HG03060 (cell line): ENCODE data around the gene ANKRD18A.
"Not testable (repeated sequence)": the region's sequence is repeated elsewhere in the genome, so short reads cannot be mapped to it uniquely, and the experiment has no call there.

Experiments used
- ATAC-seq: cut with Tn5 transposase; IDR thresholded peaks from one replicate; pipeline ENCODE4 v1.9.1; 2021; ENCODE audit warnings: low read depth, moderate number of reproducible peaks; ENCODE audit not compliant: unreplicated experiment

Gene ANKRD18A

DNA sequence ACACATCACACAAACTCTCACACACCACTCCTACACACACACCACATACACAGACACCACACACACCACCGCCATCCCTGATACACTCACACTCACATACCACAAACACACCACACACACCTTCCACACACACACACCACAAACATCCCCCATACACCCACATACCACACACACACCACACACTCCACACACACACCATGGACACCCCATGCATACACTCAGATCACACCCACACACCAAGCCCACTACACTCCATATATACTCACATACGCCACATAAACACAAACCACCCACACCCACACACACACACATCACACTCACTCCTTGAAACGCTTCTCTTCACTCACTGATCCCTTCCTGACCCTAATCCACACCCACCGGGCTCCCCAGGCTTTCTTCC lies 9.1 kb upstream of the ANKRD18A start:
- no peak for ATAC-seq

- no peak for ATAC-seq
These were observed 5.6 kb upstream of the ANKRD18A start for GRCh38 chr9:38626006-38626405.

DNA sequence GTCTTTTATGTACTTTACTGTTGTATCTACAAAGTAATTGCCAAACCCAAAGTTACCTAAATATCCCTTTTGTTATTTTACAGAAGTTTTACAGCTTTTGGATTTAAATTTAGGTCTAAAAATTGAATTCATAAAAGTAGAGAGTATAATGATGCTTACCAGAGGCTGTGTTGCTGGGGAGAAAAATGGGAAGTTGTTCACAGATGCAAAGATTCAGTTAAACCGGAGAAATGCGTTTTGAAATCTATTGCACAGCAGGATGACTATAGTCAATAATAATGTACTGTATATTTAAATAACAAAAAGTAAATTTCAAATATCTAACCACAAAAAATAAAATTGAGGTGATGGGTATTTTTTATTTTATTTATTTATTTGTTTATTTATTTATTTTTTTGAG lies 2.6 kb upstream of the ANKRD18A start:
- no peak for ATAC-seq

GRCh38 chr9:38622288-38622674 lies 1.9 kb upstream of the ANKRD18A start:
- no peak for ATAC-seq

DNA sequence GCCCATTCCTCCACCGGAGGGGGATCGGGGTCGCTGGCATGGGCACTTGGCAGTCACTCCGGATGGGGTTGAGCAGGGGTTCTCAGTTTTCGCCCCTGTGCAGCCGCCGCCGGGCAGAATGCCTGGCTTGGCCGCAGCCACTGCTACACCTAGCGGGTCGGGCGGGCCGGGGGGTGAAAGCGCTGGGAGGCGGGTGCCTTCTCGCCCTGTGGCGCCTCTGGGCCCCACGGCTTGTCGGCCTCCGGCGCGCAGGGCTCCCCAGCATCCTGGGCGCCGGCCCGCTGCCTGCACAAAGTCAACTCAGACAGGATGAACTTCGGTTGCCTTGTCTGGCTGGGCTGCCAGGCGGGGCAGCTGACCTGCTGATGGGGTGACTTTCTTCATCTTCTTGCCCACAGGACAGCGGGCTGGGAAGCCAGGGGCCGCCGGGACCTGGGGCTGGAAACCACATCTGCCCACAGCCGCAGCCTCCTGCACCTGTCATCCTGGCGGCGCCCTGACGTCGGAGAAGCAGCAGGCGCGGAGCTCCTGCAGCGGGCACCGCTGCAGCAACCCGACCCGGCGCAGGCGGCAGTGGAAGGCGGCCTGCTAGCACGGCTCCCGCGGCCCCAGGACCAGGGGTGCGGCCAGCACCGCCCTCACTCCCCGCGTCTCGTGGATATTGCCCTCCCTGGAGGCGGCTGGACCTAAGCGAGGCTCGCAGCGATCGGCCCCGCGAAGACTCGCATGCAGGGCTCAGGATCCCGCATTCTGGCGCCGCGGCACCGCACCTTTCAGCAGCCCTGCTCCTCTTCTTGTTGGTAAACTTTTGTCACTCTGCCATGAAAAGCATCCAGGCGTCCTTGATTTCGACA lies 1.3 kb upstream of the ANKRD18A start:
- ATAC-seq = no peak

- ATAC-seq = no peak
These were observed 594 bp downstream of the ANKRD18A start for GRCh38 chr9:38619556-38620447.

GRCh38 chr9:38598029-38598745 lies 22.2 kb downstream of the ANKRD18A start:
- not testable (repeated sequence) for ATAC-seq

DNA sequence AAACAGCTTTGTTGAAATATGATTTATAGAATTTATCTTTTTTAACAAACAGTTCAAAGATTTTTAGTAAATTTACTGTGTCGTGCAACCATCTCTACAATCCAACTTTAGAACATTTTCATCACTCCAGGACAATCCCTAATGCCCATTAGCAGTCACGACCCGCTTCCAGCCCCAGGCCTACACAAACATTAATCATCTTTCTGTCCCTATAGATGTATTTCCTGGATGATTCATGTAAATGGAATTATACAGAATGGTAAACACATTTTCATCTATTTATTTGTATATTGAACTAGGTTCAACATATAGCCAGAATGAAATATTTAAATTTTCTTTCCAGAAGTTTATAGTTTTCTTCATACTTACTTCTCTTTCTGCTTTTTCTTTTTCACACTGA lies 25.3 kb downstream of the ANKRD18A start:
- not testable (repeated sequence) for ATAC-seq

DNA sequence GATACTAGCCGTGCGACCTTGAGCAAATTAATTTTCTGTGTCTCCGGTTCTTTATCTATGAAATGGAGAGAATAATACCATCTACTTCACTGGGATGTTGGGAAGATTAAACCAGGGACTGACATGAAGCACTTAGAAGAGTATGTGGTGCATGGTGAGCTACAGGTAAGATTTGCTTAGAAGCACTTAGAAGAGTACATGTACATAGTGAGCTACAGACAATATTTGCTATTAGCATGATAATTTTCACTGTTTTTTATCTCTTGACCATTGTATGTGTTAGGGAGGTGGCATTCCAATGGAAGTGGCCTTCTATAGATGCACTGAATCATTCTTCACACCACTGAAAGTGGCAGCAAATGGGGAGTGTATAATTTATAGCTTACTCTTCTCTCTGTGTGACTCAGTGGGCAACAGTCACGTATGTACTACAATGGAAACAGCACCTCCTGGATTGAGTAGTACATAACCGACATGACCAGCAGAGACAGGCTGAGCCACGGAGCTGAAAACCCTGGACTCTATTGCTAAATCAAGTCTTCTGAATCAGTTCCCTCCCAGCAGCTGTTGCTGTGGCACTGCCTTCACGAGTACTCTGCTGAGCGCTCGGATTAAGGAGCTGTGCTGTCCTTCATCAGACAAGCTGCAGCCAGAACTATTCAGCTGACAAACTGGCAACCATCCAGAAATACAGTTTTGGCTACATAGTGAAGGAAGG lies 28.9 kb downstream of the ANKRD18A start:
- ATAC-seq = not testable (repeated sequence)

DNA sequence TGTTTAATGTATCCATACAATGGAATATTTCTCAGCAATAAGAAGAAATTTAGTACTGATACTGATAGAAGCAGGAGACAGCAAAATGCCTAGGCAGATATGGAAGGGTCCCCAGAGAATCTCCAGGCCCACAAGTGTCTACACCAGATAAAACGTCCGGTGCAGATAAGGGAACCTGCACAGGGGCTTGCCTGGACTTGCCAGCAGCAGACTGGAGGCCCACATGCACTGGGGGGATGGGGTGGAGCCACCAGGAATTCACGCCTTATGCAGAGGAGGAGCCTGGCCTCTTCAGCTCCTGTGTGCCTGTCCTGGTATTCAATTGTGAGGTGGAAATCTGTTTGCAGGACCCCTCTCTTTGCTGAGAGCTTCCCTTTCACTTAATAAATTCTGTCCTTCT lies 36.6 kb downstream of the ANKRD18A start:
- not testable (repeated sequence) for ATAC-seq

DNA sequence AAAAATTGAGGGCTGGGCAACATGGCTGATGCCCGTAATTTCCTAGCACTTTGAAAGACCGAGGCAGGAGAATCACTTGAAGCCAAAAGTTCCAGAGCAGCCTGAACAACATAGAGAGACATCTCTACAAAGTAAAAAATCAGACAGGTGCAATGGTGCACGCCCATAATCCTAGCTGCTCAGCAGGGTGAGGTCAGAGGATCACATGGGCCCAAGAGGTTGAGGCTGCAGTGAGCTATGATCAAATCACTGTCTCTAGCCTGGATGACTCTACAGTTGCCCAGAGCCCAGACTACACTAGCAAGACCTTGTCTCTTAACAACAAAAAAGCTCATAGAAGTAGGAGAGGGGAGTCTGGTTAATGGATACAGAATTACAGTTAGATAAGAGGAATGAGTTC lies 40.3 kb downstream of the ANKRD18A start:
- not testable (repeated sequence) for ATAC-seq

DNA sequence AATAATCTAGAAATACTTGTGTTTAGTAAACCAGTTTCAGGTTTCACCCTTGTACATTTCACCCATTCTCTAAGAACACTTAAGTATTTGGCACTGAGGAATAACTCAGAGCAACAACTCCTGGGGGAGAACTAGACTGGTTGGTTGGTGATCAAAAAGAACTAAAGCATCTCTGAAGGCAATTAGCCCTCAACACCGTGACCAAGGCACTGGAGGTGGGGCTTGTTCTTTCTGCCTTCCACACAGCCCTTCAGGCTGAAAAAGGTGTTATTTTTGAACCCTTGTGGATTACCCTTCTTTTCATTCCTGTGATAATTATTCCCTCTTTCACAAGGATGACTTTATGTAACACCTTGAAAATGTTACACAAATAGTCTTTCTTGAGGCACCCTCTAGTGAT lies 44.2 kb downstream of the ANKRD18A start:
- ATAC-seq = not testable (repeated sequence)

DNA sequence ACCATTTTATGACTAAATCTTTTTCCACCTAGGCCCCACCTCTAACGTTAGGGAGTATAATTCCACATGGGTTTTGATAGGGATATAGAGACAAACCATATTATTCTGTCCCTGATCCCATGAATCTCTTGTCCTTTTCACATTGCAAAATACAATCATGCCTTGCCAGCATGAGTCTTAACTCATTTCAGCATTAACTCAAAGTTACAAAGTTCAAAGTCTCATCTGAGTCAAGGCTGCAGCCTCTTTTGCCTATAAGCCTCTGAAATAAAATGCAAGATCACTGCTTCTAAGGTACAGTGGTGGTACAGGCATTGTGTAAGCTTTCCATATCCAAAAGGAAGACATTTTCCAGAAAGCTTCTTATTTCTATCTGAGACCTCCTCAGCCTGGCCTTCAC lies 54.3 kb downstream of the ANKRD18A start:
- ATAC-seq = not testable (repeated sequence)

GRCh38 chr9:38565178-38565577 lies 55.2 kb downstream of the ANKRD18A start:
- ATAC-seq = not testable (repeated sequence)

DNA sequence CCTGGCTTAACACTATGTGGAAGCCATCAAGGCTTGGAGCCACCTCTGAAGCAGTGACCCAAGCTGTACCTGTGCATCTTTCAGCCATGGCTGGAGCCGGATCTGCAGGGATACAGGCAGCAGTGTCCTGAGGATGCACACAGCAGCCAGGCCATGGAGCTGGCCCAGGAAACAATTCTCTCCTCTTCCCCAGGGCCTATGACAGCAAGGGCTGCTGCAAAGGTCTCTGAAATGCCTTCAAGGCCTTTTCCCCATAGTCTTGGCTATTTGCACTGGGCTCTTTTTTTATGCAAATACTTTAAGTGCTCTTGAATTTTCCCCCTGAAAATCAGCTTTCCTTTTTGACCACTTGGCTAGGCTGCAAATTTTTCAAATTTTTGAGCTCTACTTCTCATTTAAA lies 56.5 kb downstream of the ANKRD18A start:
- not testable (repeated sequence) for ATAC-seq

GRCh38 chr9:38561134-38561533 lies 59.3 kb downstream of the ANKRD18A start:
- not testable (repeated sequence) for ATAC-seq

DNA sequence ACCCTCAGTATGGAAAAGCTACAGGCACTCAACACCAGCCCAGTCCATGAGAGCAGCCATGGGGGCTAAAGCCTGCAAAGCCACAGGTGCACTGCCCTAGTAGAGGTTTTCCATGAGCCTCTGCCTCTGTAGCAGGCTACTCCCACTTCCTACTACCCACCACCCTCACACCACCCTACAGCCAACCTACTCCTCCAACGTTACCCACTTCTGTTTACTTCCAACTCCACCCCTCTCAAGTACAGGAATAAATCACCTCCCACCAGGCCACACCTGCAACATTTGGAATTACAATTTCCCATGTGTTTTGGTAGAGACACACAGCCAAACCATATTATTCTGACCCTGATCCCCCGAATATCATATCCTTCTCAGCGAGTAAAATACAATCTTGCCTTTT lies 61.2 kb downstream of the ANKRD18A start:
- ATAC-seq = not testable (repeated sequence)

DNA sequence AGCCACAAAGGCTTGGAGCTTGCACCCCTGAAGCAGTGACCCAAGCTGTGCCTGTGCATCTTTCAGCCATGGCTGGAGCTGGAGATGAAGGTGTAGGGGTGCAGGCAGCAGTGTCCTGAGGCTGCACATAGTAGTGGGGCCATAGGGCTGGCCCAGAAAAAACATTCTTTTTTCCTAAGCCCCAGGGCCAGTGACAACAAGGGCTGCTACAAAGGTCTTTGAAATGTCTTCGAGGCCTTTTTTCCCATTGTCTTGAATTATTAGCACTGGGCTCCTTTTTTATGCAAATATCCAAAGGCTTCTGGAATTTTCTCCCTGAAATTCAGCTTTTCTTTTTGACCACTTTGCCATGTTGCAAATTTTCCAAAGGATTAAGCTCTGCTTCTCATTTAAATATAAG lies 62.6 kb downstream of the ANKRD18A start:
- not testable (repeated sequence) for ATAC-seq

DNA sequence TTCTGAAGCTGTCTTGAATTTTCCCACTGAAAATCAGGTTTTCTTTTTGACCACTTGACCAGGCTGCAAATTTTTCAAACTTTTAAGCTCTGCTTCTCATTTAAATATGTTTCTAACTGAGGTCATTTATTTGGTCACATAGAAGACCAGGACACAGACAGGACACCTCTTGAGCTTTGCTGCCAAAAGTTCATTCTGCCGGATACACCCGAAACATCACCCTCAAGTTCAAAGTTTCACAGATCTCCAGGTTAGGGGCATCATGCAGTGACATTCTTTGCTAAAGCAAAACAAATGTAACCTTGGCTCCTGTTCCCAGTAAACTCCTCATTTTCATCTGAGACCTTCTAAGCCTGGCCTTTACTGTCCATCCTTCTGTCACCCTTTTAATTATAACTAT lies 65.4 kb downstream of the ANKRD18A start:
- not testable (repeated sequence) for ATAC-seq

DNA sequence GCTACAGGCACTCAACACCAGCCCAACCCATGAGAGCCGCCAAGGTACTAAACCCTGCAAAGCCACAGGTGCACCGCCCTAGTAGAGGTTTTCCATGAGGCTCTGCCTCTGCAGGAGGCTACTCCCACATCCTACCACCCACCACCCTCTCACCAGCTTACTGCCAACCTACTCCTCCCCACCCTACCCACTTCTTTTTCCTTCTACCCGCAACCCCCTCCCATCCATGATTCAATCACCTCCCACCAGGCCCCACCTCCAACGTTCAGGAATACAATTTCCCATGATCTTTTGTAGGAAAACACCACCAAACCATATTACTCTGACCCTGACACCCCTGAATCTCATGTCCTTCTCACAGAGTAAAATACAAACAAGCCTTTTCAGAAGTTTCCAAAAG lies 67.4 kb downstream of the ANKRD18A start:
- ATAC-seq = not testable (repeated sequence)
